GM18519 (cell line): ENCODE results near the gene TSPEAR.
"Not testable (repeated sequence)": the region's sequence is repeated elsewhere in the genome, so short reads cannot be mapped to it uniquely, and the experiment has no call there.

Source experiments
- ATAC-seq: cut with Tn5 transposase; IDR thresholded peaks from one replicate; pipeline ENCODE4 v1.9.1; 2021; ENCODE audit warnings: mild to moderate bottlenecking, moderate library complexity; ENCODE audit not compliant: unreplicated experiment, low FRiP score

The TSPEAR gene

DNA sequence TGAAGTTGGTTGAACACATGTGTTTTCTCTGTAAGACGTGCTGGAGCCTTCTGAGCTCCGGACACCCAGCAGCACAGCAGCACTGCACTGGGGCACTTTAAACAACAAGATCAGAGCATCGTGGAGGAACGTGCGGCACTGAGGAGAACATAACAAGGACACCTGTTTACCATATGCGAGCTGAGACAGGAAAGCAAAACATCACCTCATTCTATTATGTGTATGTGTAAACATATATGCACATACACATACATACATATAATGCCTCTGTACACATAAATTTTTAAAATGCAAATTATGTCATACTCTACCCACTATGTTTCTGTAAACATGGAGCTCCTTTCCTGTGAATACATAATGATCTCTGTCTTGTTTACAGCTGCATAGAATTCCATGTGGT is 115.8 kb downstream of the TSPEAR start:
- no peak for ATAC-seq

DNA sequence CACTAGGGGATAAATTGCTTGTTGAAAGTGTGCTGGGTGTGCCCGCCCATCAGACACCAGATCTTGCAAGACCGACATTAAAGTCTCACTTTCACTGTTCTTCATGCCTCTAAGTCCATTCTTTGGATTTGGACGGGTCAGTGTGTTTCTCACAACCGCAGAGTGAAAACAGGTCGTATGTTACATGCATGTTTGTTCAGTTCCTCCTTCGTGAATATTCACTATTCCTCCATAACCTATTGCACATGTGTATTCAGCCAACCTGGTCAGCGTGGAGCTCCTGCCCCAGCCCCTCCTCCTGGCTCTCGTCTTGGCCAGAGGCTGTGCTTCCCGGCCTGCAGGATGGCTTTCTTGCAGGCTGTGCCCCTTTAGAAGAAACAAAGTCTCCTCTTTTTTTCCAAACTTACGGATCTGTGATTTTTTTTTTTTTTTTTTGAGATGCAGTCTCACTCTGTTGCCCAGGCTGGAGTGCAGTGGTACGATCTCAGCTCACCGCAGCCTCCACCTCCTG is 116.9 kb downstream of the TSPEAR start:
- ATAC-seq: no peak

DNA sequence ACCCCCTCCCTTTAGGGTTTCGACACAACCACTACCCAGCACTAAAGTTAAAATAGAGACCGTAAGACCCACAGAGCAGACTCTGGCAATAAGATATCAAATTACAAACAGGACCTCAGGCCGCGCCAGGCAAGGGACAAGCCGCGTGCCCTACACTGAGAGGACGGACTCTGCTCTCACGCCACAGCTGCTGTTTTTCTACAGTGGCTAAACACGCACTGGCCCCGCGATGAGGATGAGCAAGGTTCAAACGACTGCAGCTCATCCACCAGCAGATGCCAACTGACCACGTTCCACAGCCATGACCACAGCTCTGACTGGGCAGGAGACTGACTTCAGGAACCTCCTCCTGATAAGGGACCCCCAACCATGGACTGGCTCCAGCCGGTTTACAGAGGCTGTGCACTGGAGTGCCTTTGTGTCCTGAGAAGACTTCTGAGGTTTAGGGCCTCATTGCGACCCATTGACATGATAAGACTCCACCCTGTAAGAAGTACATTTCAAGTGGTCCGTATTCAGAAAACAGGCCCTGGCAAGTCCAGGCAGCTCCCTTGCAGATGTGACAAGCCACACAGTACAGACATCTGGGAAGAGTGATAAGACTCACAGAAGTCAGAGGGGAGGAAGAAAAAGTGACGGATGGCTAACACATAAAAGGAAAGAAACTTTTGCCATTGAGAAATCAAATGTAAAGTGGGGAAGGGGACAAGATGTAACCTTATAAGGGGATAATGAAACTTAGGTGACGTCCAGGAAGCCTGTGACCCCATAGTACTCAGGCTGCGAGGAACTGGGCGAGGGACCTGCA is 117.6 kb downstream of the TSPEAR start:
- ATAC-seq: no peak

DNA sequence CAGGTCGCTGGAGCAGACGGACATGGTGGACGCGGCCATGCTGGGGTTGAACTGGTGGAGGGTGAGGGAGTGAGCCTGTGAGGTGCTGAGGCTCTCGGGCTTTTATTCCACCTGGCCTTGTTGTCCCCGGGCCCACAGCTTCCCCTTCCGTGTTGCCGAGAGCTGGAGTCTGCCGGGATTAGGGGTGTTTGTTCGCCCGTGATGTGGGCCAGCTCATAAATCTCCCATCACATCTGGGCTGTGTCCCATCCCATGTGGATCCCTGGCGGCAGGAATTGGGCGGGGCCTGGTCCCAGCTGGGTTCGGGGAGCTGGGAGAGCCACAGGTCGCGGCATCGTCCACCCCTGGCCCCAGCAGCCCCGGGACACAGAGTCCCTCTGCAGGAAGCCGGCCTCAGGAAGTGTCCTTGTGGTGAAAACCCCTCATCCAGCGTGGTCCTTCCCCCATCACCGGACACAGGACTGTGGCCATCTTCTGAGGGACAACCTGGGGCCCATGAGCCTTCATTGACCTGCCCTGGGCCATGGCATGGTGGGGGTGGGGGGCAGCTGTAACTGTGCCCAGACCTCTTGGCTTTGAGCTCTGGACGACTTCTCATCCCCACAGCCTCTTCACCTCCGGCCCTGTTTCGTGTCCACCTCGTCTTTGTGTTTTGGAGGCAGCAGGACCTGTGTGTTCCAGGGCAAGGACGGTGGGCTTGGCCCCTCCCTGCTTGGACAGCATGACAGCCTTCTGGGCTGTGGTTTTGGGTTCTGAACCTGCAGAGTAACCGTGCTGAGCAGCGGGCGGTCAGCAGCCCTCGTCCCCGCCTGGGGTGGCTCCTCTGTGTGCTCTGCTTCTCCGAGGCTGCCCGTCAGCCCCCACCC is 118.7 kb downstream of the TSPEAR start, which contains the start of gene KRTAP10-6:
TSS of gene KRTAP10-6 (minus strand) at position 60 of the 866 bp plus-strand sequence. CDS start at position 39, 21 bp downstream.
- no peak for ATAC-seq

DNA sequence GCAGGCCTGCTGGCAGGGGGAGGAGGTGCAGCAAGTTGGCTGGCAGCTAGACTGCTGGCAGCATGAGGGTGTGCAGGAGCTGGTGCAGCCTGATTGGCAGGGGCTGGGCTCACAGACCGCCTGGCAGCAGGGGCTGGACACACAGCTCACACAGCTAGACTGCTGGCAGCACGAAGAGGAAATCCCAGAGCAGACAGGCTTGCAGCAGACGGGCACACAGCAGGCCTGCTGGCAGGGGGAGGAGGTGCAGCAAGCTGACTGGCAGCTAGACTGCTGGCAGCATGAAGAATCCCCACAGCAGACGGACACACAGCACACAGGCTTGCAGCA is 119.6 kb downstream of the TSPEAR start:
- ATAC-seq: not testable (repeated sequence)

DNA sequence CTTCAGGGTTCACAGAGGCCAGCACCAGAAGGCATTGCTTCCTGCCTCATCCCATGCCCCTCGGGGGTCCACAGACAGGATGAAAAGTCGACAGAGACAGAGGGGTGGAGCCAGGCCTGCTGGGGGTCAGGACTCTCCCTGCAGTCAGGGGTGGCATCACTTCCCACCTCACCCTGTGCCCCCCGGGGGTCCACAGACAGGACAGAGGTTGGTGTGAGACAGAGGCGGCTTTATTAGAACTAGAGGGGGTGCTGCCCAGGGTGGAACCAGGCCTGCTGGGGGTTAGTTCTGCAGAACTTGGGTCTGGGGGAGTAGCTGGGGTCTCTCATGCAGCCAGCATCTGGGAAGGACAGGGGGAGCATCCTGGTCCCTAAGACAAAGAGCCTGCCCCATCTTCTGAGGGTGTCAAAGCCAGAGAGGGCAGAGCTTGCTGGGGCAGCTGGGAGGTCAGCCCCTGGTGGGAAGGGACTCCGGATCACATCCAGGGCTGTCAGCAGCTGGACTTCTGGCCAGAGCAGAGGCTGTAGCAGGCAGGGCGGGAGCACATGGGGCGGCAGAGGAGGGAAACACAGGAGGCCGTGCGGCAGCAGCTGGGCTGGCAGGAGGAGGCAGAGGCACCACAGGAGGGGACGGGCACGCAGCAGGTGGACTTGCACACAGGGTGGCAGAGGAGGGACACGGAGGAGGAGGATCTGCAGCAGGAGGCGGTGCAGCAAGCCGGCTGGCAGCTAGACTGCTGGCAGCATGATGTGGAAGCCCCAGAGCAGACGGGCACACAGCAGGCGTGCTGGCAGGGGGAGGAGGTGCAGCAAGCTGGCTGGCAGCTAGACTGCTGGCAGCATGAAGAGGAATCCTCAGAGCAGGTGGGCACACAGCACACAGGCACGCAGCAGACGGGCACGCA is 120.2 kb downstream of the TSPEAR start:
- not testable (repeated sequence) for ATAC-seq

DNA sequence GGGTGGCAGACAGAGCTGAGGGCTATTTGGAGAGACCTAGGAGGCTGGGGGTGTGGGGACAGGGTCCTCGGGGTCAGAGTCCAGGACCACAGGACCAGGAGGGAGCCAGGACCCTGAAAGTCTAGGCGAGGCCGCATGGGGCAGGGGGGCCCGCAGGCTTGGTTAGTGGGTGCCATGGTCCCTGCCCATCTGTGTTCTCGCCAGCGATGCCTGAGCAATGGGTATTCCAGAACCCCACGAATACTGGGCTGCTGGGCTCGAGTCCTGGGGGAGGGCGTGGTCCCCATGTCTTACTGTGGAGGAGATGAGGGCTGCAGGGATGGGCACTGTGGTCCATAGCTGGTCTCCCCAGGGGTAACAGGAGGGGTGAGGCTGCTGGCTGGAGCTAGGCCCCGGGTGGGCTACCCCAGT is 121.1 kb downstream of the TSPEAR start:
- no peak for ATAC-seq

DNA sequence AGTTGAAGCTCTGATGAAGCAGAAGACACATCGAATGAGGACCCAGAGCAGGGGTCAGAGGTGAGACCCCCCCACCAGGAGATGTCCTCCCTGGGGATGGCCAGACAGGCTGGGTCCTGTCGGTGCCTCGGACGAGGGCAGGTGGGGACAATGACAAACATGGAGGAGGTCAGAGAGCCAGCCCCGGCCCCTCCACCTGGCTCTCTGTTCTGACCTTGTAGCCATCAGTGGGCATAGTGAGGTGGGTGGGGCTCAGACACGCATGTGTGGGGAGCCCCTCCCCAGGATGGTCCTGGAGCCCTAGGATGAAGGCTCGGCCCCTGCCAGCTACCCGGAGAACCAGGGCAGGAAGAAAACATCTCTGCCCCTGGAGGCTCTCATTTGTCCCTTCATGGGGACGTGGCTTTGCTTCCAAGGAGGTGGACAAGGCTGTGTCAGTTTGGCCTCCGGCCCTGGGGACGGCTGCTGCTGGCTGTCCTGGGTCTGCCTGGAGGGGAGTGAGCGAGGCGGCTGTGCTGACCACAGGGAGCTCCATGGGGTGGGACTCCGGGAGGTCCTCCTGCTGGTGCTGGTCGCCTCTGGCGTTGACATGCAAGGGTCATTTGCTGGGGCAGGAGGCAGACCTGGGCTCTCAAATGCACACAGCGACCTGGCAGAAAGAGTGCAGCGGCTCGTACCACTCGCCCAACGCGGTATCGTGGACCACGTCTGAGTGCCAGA is 121.6 kb downstream of the TSPEAR start:
- no peak for ATAC-seq

DNA sequence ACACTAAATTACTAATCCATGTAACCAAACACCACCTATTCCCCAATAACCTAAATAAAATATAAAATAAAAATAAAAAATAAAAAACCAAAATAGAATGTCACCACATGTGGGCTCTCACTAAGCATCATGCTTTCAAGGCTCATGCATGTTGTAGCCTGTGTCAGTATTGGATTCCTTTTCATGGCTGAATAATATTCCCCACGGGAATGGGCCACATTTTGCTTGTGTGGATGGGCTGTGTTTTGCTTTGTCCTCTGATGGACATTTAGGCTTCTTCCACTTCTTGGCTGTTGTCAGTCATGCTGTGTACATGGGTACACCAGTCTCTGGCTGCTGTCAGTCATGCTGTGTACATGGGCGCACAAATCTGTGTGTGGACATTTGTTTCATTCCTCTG is 122.3 kb downstream of the TSPEAR start:
- ATAC-seq: no peak

DNA sequence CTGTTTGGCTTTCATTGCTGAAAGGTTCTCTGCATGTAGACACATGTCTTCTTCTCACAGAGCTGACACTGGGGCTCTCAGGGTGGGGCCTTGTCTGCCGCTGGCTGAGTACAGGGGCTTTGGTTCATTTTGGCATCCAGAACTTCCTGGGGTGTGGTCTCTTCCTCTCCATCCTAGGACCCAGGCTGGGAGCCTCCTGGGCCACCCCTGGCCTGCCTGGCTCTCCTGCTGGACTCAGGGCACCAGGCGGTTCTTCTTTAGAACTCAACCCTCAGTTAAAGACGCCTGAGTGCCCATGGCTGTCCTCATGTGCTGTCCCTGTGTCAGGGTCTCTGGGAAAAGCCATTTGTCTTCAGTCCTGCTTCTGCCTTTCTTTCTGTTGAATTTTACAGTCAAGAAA is 125.5 kb downstream of the TSPEAR start:
- ATAC-seq: no peak

DNA sequence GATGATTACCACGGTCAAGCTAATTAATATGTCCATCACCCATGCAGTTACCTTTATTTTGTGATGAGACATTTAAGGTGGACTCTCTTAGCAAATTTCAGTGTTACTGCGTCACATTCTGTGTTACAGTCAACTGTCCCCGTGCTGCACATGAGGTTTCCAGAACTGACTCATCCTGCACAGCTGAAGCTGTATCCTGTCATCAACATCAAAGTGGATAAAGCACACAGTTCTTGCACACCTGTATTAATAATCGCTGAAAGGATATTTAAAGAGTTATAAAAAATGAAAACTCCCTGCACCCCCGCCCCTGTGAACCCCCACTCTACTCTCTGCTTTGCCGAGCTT is 127.6 kb downstream of the TSPEAR start:
- no peak for ATAC-seq

DNA sequence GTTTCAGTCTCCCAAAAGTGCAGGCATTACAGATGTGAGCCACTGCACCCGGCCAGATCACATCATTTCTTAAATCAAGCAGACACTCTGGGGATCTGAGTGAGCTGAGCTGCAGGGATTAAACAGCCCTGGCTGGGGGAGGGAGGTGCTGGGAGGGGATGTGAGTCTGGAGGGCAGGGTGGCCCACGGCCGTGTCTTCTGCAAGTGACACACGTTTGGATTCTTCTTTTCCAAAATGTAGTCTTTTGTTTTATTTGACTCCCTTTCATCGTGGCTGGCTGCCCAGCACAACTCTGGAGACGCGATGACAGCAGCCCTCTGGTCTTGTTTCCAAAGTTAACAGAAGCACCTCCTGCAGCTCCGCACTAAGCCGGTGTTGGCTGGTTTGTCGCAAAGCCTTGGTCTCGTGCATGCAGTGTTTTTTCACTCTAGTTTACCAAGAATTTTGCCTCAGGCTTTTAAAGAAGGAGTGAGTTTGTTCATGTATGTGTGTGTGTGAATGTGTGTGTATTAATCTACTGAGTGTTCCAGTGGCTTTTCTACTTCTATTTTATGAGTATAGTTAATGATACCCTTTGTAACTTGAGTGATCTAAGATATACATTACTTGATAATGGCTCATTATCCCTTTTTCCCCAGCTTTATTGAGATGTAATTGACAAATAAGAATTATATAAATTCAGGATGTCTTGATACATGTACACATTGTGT is 128.1 kb downstream of the TSPEAR start:
- no peak for ATAC-seq

DNA sequence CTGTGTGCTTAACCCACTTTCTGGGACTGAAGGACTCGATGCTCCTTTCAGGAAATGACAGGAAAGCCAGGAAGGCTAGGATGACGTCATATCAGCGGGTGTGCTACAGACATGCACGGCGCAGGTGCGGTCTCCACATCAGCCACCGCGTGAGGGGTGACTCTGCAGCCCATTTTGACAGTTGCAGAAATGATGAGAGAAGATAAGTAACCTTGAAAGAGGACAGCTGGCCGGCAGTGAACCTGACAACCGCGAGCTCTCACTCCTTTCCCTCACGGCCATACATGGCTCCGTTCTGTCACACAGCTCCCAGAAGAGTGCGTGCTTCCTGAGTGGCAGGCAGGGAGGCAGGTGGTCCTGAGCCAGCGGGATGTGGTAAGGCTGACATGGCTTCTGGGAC is 129.3 kb downstream of the TSPEAR start:
- ATAC-seq: no peak

DNA sequence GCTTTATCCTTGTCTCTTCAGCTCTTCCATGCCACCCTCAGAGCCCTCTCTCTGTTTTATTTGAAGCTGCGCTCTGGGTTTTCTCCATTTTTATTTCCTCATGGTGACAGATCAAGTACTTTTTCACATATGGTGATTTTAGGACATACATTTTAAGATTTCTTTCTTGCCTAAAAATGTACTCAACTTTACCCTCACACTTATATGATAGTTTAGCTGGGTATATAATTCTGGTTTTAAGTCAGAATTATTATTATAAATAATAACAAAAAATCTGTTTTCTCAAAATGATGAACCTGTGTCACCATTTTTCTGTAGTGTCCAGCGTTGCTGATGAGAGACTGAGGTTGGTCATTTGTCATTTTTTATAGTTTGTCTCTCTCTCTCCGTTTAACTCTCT is 130.2 kb downstream of the TSPEAR start:
- no peak for ATAC-seq

DNA sequence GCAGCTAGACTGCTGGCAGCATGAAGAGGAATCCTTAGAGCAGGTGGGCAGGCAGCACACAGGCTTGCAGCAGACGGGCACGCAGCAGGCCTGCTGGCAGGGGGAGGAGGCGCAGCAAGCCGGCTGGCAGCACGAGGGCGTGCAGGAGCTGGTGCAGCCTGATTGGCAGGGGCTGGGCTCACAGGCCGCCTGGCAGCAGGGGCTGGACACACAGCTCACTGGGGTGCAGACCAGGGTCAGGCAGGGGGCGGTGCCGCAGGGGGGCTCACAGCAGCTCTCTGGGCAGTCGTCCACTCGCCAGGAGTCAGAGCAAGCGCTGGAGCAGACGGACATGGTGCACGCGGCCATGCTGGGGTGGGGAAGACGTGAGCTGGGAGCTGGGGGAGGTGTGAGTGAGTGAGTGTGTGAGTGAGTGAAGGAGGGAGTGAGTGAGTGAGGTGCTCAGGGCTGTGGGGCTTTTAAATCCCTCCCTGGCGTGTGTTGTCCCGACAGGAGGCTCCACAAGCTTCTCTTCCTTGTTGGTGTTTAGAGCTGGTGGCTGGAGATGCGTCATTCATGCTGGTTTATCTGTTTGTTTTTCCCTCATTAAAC is 131.0 kb downstream of the TSPEAR start, which contains the start of gene KRTAP10-5:
TSS of gene KRTAP10-5 (minus strand) at position 374 of the 591 bp plus-strand sequence. CDS start at position 348, 26 bp downstream.
- ATAC-seq: not testable (repeated sequence)

DNA sequence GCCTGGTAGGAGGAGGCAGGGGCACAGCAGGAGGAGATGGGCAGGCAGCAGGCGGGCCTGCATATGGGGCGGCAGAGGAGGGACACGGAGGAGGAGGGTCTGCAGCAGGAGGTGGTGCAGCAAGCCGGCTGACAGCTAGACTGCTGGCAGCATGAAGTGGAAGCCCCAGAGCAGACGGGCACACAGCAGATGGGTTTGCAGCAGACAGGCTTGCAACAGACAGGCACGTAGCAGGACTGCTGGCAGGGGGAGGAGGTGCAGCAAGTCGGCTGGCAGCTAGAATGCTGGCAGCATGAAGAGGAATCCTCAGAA is 131.6 kb downstream of the TSPEAR start:
- ATAC-seq: no peak

DNA sequence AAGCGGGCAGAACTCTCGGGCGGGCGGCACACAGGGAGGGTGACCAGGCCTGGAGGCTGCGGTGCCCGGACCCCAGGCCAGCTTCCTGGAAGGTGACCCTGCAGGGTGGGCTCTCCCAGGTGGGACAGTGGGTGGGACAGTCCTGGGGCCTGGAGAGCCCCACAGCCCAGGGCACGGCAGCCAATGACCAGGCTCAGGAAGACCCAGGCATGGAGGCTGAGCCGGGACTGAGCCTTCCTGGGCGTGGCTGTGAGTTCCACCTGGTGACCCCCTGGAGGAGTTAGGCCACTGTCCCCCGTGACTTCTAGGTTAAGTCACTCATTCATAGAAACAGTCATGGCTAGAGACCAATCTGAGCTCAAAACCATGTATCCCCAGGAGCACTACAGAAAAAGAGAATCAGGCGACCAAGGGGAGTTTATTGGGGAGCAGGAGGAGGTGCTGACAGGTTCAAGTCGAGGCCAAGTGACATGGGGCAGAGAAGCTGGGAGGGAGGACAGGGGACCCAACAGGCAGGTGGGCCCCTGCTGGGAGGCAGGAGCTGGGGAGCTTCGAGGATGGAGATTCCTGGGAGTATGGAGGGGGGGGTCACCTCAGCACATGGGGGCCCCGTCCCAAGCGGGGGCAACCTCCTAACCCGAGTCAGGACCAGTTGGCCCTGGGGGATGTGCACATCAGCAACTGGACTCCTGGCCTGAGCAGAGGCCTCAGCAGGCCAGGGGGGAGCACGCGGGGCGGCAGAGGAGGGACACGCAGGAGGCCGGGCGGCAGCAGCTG is 132.1 kb downstream of the TSPEAR start:
- no peak for ATAC-seq

DNA sequence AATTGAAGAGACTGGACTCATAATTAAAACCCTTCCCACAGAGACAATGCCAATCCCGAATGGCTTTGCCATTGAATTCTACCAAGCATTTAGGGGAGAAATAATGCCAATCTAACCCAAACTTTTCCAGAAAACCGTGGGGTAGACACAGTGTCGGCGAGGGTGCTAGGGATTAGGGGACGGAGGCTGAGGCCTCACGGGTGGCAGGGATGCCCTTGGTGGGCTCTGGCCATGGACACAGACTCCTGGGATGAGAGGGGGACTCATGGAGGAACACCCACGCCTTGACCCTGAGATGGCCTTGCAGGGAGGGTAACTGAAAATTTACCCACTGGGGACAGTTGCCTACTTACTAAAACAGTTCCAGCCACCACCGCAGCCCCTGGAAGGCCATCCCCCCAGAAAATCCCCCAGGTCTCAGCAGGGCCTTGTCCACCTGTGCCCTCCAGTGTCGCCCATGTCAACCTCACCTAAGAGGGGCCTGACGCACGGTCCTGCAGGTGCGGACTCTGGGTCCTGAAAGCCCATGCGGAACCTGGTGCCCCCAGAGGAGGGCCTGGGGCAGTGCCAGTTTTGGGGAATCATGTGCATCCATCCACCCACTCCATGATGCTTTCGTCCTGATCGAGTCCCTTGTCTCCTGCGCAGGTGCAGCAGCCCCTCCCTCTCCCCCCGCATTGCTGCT is 132.9 kb downstream of the TSPEAR start:
- ATAC-seq: no peak
